ENCODE data around the gene PARD3B. TPM values are rescaled to one million over a fixed set of nuclear protein-coding genes. Genes with fewer than 3 reads are reported as not detected.

Gene PARD3B
- total and polyA plus RNA-seq, 2 donors (not counting 1 experiment from before 2014, with no cell fraction given), result 7.4 to 20.6 TPM

GRCh38 chr2:204504594-204504993 is 40.7 kb upstream of the PARD3B start:
- Histone ChIP-seq H3K4me3 (replicated peaks in 1 of 4; ENCODE audit: control extremely low read depth in 1 of 4, insufficient read depth in 1 of 4, low read depth in 3 of 4, low read length in 4 of 4) (no peak overlapping the region), H2AFZ (ENCODE audit: low read length) (no peak overlapping the region), H3K9me3 (ENCODE audit: control insufficient read depth, insufficient read depth, low read depth, low read length) (no peaks in the 10 kb centered on the region), H3K9ac (ENCODE audit: insufficient read depth, low read length) (no peak overlapping the region), H3K4me1 (ENCODE audit: control insufficient read depth, extremely low read depth, insufficient read depth, low read length) (no peaks in the 10 kb centered on the region), H3K27me3 (ENCODE audit: control insufficient read depth, insufficient read depth, low read length) (no peaks in the 10 kb centered on the region), H4K20me1 (ENCODE audit: control insufficient read depth, extremely low read depth, insufficient read depth, low read length) (no peaks in the 10 kb centered on the region), H3K27ac (ENCODE audit: insufficient read depth, low read length) (no peak overlapping the region), H3K36me3 (ENCODE audit: control insufficient read depth, insufficient read depth, low read length) (no peaks in the 10 kb centered on the region), H3K4me2 (ENCODE audit: extremely low read depth, insufficient read depth, low read length) (no peak overlapping the region), H3K79me2 (ENCODE audit: control insufficient read depth, insufficient read depth, low read length) (no peaks in the 10 kb centered on the region)
- no peak for DNase-seq (ENCODE audit: low read depth in 2 of 2)
- TF ChIP-seq EZH2 (IDR thresholded peaks at IDR 0.05; ENCODE audit: low read length, missing control alignments) (no peak), CTCF (conservative IDR thresholded peaks at IDR 0.05 in 1 of 2, IDR thresholded peaks at IDR 0.05 in 1 of 2; ENCODE audit: low read depth in 1 of 2, low read length in 2 of 2) (no peak)

GRCh38 chr2:204505488-204505887 is 39.8 kb upstream of the PARD3B start:
- no peaks in the 10 kb centered on the region for H3K27me3 ChIP-seq (ENCODE audit: control insufficient read depth, insufficient read depth, low read length)
- no peaks in the 10 kb centered on the region for H3K36me3 ChIP-seq (ENCODE audit: control insufficient read depth, insufficient read depth, low read length)
- H3K9ac ChIP-seq (ENCODE audit: insufficient read depth, low read length), result no peak overlapping the region
- peak in 1 of 2 donors; percentile 18 for DNase-seq (ENCODE audit: low read depth in 2 of 2)
- H3K4me1 ChIP-seq (ENCODE audit: control insufficient read depth, extremely low read depth, insufficient read depth, low read length), result no peaks in the 10 kb centered on the region
- no peak for TF ChIP-seq EZH2 (IDR thresholded peaks at IDR 0.05; ENCODE audit: low read length, missing control alignments)
- H3K4me3 ChIP-seq (replicated peaks in 1 of 4; ENCODE audit: control extremely low read depth in 1 of 4, insufficient read depth in 1 of 4, low read depth in 3 of 4, low read length in 4 of 4), result no peak overlapping the region
- no peaks in the 10 kb centered on the region for H3K79me2 ChIP-seq (ENCODE audit: control insufficient read depth, insufficient read depth, low read length)
- H4K20me1 ChIP-seq (ENCODE audit: control insufficient read depth, extremely low read depth, insufficient read depth, low read length), result no peaks in the 10 kb centered on the region
- H2AFZ ChIP-seq (ENCODE audit: low read length), result no peak overlapping the region
- H3K9me3 ChIP-seq (ENCODE audit: control insufficient read depth, insufficient read depth, low read depth, low read length), result no peaks in the 10 kb centered on the region
- H3K4me2 ChIP-seq (ENCODE audit: extremely low read depth, insufficient read depth, low read length), result no peak overlapping the region
- no peak overlapping the region for H3K27ac ChIP-seq (ENCODE audit: insufficient read depth, low read length)

DNA sequence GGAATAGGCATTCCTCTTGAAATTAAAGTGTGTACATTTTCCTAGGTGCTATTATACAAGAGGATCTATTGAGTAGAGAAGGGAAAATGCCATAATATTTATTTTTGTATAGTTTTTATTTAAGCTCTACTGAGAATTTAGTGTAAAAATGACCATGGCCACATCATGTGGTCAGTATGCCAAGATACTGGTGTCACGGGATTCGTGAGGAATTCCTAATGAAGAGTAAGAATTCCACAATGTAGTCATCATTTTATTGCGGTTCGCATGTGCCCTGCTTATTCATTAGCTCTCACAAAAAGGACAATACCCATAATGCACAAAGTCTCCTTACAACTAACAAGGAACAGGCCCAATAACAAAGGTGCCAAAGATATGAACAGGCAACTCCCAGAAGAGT is 39.3 kb upstream of the PARD3B start:
- peak; percentile 4 to 88 for DNase-seq (ENCODE audit: low read depth in 2 of 2)
- TF ChIP-seq CTCF (conservative IDR thresholded peaks at IDR 0.05 in 1 of 2, IDR thresholded peaks at IDR 0.05 in 1 of 2; ENCODE audit: low read depth in 1 of 2, low read length in 2 of 2) (no peak), EZH2 (IDR thresholded peaks at IDR 0.05; ENCODE audit: low read length, missing control alignments) (no peak)
- no peaks in the 10 kb centered on the region for H3K4me1 ChIP-seq (ENCODE audit: control insufficient read depth, extremely low read depth, insufficient read depth, low read length)

More for the DNA sequence above, 39.3 kb upstream of the PARD3B start:
- Histone ChIP-seq H3K9me3 (ENCODE audit: control insufficient read depth, insufficient read depth, low read depth, low read length) (no peaks in the 10 kb centered on the region), H3K36me3 (ENCODE audit: control insufficient read depth, insufficient read depth, low read length) (no peaks in the 10 kb centered on the region), H3K4me2 (ENCODE audit: extremely low read depth, insufficient read depth, low read length) (no peak overlapping the region), H2AFZ (ENCODE audit: low read length) (no peak overlapping the region), H3K27ac (ENCODE audit: insufficient read depth, low read length) (no peak overlapping the region), H3K4me3 (replicated peaks in 1 of 4; ENCODE audit: control extremely low read depth in 1 of 4, insufficient read depth in 1 of 4, low read depth in 3 of 4, low read length in 4 of 4) (no peak overlapping the region), H3K79me2 (ENCODE audit: control insufficient read depth, insufficient read depth, low read length) (no peaks in the 10 kb centered on the region), H4K20me1 (ENCODE audit: control insufficient read depth, extremely low read depth, insufficient read depth, low read length) (no peaks in the 10 kb centered on the region), H3K9ac (ENCODE audit: insufficient read depth, low read length) (no peak overlapping the region), H3K27me3 (ENCODE audit: control insufficient read depth, insufficient read depth, low read length) (no peaks in the 10 kb centered on the region)

All from fibroblast of lung (primary cell).